Liver (tissue), 3 donors: ENCODE data around the gene PCNP.

Source experiments
- FOXA1 ChIP-seq: IDR thresholded peaks from 2 replicates; pipeline ENCODE4 v1.6.1; 2016; ENCODE audit warnings: antibody characterized with exemption
- GABPA ChIP-seq, 2 donors: IDR thresholded peaks in 1 of 2; conservative IDR thresholded peaks in 1 of 2; 2 replicates each; pipeline ENCODE4 v1.6.1; 2016; ENCODE audit warnings: antibody characterized with exemption in 2 of 2, mild to moderate bottlenecking in 1 of 2, moderate library complexity in 1 of 2
- HNF4G ChIP-seq: IDR thresholded peaks from 2 replicates; pipeline ENCODE4 v1.6.1; 2016; ENCODE audit warnings: antibody characterized with exemption
- JUND ChIP-seq, 2 donors: IDR thresholded peaks; 2 replicates each; pipeline ENCODE4 v1.6.1; 2016; ENCODE audit warnings: antibody characterized with exemption in 2 of 2
- RAD21 ChIP-seq, 2 donors: IDR thresholded peaks; 2 replicates each; pipeline ENCODE4 v1.6.1; 2016; ENCODE audit warnings: antibody characterized with exemption in 2 of 2, mild to moderate bottlenecking in 2 of 2
- RXRA ChIP-seq, 2 donors: IDR thresholded peaks; 2 replicates each; pipeline ENCODE4 v1.6.1; 2017 to 2018; ENCODE audit warnings: antibody characterized with exemption in 2 of 2, mild to moderate bottlenecking in 1 of 2
- SP1 ChIP-seq: IDR thresholded peaks from 2 replicates; pipeline ENCODE4 v1.6.1; 2018; ENCODE audit warnings: antibody characterized with exemption, mild to moderate bottlenecking
- TAF1 ChIP-seq: conservative IDR thresholded peaks from 2 replicates; pipeline ENCODE4 v1.6.1; 2016; ENCODE audit warnings: antibody characterized with exemption, mild to moderate bottlenecking
- YY1 ChIP-seq: IDR thresholded peaks from 2 replicates; pipeline ENCODE4 v1.6.1; 2016; ENCODE audit warnings: antibody characterized with exemption, mild to moderate bottlenecking
- TF ChIP-seq, protein P1 (sequence below): fragments of 150-350 bp; IDR thresholded peaks from 2 replicates; pipeline ENCODE4 v1.5.1; 2017; ENCODE audit warnings: improper control_type of control experiment, low read depth, low read length; ENCODE audit not compliant: missing input control
- TF ChIP-seq, protein P2 (sequence below): IDR thresholded peaks from 2 replicates; pipeline ENCODE4 v1.6.1; 2016; ENCODE audit warnings: antibody characterized with exemption, mild to moderate bottlenecking
- TF ChIP-seq, protein P3 (sequence below): IDR thresholded peaks from 2 replicates; pipeline ENCODE4 v1.6.1; 2016; ENCODE audit warnings: antibody characterized with exemption
- TF ChIP-seq, protein P4 (sequence below): IDR thresholded peaks from 2 replicates; pipeline ENCODE4 v1.6.1; 2016; ENCODE audit warnings: antibody characterized with exemption
- TF ChIP-seq, protein P5 (sequence below): IDR thresholded peaks from 2 replicates; pipeline ENCODE4 v1.6.1; 2016; ENCODE audit warnings: antibody characterized with exemption
- donor health status: healthy.
- donor health status: healthy.

DNA sequence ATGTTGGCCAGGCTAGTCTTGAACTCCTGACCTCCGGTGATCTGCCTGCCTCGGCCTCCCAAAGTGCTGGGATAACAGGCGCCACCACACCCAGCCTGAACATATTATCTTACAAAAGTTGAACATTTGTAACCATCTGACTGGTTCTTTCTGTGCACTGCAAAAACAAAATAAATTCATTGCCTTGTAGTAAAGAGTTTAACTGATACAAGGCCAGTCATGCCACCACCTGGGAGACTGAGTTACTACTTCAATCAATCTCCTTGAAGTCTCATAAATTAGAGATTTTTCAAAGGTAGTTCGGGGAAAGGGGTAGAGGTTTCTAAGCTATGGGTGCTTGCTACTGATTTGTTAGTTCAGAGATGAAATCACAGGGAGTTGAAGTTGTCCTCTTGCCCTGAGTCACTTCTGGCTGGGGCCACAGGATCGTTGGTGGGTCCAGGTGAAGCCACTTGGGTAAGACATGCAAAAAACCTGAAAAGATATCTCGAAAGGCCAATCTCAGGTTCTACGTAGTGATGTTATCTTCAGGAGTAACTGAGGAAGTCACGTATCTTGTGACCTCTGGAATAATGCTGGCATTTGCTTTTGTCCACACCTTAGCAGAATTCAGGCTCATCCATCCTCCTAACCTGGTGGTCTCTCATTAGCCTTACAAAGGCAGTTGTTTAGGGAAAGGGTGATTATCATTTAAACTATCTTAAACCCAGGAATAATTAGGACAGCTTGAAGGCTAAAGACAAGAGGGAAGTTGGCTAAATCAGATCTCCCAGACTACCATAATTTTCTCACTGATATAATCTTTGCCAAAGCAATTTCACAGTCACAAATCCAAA lies 69.2 kb downstream of the PCNP start:
- TF ChIP-seq, protein P1, sequence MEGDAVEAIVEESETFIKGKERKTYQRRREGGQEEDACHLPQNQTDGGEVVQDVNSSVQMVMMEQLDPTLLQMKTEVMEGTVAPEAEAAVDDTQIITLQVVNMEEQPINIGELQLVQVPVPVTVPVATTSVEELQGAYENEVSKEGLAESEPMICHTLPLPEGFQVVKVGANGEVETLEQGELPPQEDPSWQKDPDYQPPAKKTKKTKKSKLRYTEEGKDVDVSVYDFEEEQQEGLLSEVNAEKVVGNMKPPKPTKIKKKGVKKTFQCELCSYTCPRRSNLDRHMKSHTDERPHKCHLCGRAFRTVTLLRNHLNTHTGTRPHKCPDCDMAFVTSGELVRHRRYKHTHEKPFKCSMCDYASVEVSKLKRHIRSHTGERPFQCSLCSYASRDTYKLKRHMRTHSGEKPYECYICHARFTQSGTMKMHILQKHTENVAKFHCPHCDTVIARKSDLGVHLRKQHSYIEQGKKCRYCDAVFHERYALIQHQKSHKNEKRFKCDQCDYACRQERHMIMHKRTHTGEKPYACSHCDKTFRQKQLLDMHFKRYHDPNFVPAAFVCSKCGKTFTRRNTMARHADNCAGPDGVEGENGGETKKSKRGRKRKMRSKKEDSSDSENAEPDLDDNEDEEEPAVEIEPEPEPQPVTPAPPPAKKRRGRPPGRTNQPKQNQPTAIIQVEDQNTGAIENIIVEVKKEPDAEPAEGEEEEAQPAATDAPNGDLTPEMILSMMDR = no peak
- TF ChIP-seq, protein P2, sequence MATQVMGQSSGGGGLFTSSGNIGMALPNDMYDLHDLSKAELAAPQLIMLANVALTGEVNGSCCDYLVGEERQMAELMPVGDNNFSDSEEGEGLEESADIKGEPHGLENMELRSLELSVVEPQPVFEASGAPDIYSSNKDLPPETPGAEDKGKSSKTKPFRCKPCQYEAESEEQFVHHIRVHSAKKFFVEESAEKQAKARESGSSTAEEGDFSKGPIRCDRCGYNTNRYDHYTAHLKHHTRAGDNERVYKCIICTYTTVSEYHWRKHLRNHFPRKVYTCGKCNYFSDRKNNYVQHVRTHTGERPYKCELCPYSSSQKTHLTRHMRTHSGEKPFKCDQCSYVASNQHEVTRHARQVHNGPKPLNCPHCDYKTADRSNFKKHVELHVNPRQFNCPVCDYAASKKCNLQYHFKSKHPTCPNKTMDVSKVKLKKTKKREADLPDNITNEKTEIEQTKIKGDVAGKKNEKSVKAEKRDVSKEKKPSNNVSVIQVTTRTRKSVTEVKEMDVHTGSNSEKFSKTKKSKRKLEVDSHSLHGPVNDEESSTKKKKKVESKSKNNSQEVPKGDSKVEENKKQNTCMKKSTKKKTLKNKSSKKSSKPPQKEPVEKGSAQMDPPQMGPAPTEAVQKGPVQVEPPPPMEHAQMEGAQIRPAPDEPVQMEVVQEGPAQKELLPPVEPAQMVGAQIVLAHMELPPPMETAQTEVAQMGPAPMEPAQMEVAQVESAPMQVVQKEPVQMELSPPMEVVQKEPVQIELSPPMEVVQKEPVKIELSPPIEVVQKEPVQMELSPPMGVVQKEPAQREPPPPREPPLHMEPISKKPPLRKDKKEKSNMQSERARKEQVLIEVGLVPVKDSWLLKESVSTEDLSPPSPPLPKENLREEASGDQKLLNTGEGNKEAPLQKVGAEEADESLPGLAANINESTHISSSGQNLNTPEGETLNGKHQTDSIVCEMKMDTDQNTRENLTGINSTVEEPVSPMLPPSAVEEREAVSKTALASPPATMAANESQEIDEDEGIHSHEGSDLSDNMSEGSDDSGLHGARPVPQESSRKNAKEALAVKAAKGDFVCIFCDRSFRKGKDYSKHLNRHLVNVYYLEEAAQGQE = no peak
- TF ChIP-seq TAF1 (no peak), SP1 (no peak), FOXA1 (no peak), GABPA (IDR thresholded peaks at IDR 0.05 in 1 of 2, conservative IDR thresholded peaks at IDR 0.05 in 1 of 2) (no peak), YY1 (no peak), RXRA (IDR thresholded peaks at IDR 0.05) (no peak), HNF4G (no peak), JUND (IDR thresholded peaks at IDR 0.05) (no peak), RAD21 (IDR thresholded peaks at IDR 0.05) (no peak)
- TF ChIP-seq, protein P3, sequence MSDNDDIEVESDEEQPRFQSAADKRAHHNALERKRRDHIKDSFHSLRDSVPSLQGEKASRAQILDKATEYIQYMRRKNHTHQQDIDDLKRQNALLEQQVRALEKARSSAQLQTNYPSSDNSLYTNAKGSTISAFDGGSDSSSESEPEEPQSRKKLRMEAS = no peak
- TF ChIP-seq, protein P4, sequence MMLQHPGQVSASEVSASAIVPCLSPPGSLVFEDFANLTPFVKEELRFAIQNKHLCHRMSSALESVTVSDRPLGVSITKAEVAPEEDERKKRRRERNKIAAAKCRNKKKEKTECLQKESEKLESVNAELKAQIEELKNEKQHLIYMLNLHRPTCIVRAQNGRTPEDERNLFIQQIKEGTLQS = no peak
- TF ChIP-seq, protein P5, sequence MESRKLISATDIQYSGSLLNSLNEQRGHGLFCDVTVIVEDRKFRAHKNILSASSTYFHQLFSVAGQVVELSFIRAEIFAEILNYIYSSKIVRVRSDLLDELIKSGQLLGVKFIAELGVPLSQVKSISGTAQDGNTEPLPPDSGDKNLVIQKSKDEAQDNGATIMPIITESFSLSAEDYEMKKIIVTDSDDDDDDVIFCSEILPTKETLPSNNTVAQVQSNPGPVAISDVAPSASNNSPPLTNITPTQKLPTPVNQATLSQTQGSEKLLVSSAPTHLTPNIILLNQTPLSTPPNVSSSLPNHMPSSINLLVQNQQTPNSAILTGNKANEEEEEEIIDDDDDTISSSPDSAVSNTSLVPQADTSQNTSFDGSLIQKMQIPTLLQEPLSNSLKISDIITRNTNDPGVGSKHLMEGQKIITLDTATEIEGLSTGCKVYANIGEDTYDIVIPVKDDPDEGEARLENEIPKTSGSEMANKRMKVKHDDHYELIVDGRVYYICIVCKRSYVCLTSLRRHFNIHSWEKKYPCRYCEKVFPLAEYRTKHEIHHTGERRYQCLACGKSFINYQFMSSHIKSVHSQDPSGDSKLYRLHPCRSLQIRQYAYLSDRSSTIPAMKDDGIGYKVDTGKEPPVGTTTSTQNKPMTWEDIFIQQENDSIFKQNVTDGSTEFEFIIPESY = no peak
